ENCODE data around the gene NFILZ. TPM values are rescaled to one million over a fixed set of nuclear protein-coding genes. Genes with fewer than 3 reads are reported as not detected.

The NFILZ gene
- total RNA-seq, 1 experiment from 2014 or later = not detected

- Histone ChIP-seq H3K27ac (no peak overlapping the region), H3K27me3 (ENCODE audit: insufficient read depth, low read depth) (peaks cover 50% of the 10 kb centered on the region; the same call in 1 of the 2 replicates), H3K9me3 (ENCODE audit: insufficient read depth, low read depth) (no peaks in the 10 kb centered on the region), H3K36me3 (ENCODE audit: low read depth) (no peaks in the 10 kb centered on the region), H3K9me2 (ENCODE audit: insufficient read depth) (no peaks in the 10 kb centered on the region), H3K4me2 (no peak overlapping the region), H4K20me1 (ENCODE audit: insufficient read depth) (no peaks in the 10 kb centered on the region), H3K4me3 (no peak overlapping the region), H3F3A (ENCODE audit: insufficient read depth, low read depth) (no peaks in the 10 kb centered on the region), H3K4me1 (replicated peaks; ENCODE audit: insufficient read depth) (no peaks in the 10 kb centered on the region), H3K79me2 (ENCODE audit: low read depth) (no peaks in the 10 kb centered on the region), H2AFZ (no peak overlapping the region)
- POLR2A ChIA-PET (ENCODE audit: unreplicated experiment) = interaction anchor here (0.7 kb wide), 1 partner anchor 84 kb away, joined by 4 read pairs; no protein-coding TSS in a partner anchor
- no peak for DNase-seq
- intact Hi-C loops (cut with micrococcal nuclease; ENCODE audit: unreplicated experiment) = no loop called here
- CTCF ChIA-PET = no interaction called here
- no TSS peak for BruUV-seq (replicated peaks)
- no peak for TF ChIP-seq CTCF (conservative IDR thresholded peaks at IDR 0.05)
- TF ChIP-seq EZH2 (IDR thresholded peaks at IDR 0.05; ENCODE audit: low read depth) = no peak
These were observed 36.5 kb downstream of the NFILZ start for GRCh38 chr19:8666814-8667405.

- ChIA-PET POLR2A (ENCODE audit: unreplicated experiment) (no interaction called here), CTCF (no interaction called here)
- H3K79me2 ChIP-seq (ENCODE audit: low read depth) = no peaks in the 10 kb centered on the region
- no peaks in the 10 kb centered on the region for H4K20me1 ChIP-seq (ENCODE audit: insufficient read depth)
- peaks cover 46% of the 10 kb centered on the region; the same call in 1 of the 2 replicates for H3K27me3 ChIP-seq (ENCODE audit: insufficient read depth, low read depth)
- H3K4me3 ChIP-seq = no peak overlapping the region
- no peak overlapping the region for H3K4me2 ChIP-seq
- H3K27ac ChIP-seq = no peak overlapping the region
- DNase-seq = no peak
- no peak for TF ChIP-seq CTCF (conservative IDR thresholded peaks at IDR 0.05)
- TF ChIP-seq EZH2 (IDR thresholded peaks at IDR 0.05; ENCODE audit: low read depth) = no peak
- no peaks in the 10 kb centered on the region for H3K4me1 ChIP-seq (replicated peaks; ENCODE audit: insufficient read depth)
- BruUV-seq (replicated peaks) = no TSS peak
- H2AFZ ChIP-seq = no peak overlapping the region
- H3K9me3 ChIP-seq (ENCODE audit: insufficient read depth, low read depth) = 0 out of 2 replicates have a peak, but pooled peaks cover 3% of the 10 kb centered on the region
- no peaks in the 10 kb centered on the region for H3K9me2 ChIP-seq (ENCODE audit: insufficient read depth)
- H3K36me3 ChIP-seq (ENCODE audit: low read depth) = no peaks in the 10 kb centered on the region
- no peaks in the 10 kb centered on the region for H3F3A ChIP-seq (ENCODE audit: insufficient read depth, low read depth)
- intact Hi-C loops (cut with micrococcal nuclease; ENCODE audit: unreplicated experiment) = no loop called here
These were observed 43.0 kb downstream of the NFILZ start for GRCh38 chr19:8673276-8673891.

- Histone ChIP-seq H3K4me2 (no peak overlapping the region), H3K4me3 (no peak overlapping the region), H2AFZ (no peak overlapping the region), H3K9me2 (ENCODE audit: insufficient read depth) (no peaks in the 10 kb centered on the region), H3K79me2 (ENCODE audit: low read depth) (no peaks in the 10 kb centered on the region), H3F3A (ENCODE audit: insufficient read depth, low read depth) (no peaks in the 10 kb centered on the region), H3K27ac (no peak overlapping the region), H3K36me3 (ENCODE audit: low read depth) (no peaks in the 10 kb centered on the region), H3K4me1 (replicated peaks; ENCODE audit: insufficient read depth) (no peaks in the 10 kb centered on the region), H3K9me3 (ENCODE audit: insufficient read depth, low read depth) (0 out of 2 replicates have a peak, but pooled peaks cover 4% of the 10 kb centered on the region), H4K20me1 (ENCODE audit: insufficient read depth) (no peaks in the 10 kb centered on the region), H3K27me3 (ENCODE audit: insufficient read depth, low read depth) (peaks cover 32% of the 10 kb centered on the region; the same call in 1 of the 2 replicates)
- DNase-seq = no peak
- intact Hi-C loops (cut with micrococcal nuclease; ENCODE audit: unreplicated experiment) = no loop called here
- no TSS peak for BruUV-seq (replicated peaks)
- CTCF ChIA-PET = no interaction called here
- no peak for TF ChIP-seq EZH2 (IDR thresholded peaks at IDR 0.05; ENCODE audit: low read depth)
- TF ChIP-seq CTCF (conservative IDR thresholded peaks at IDR 0.05) = no peak
- POLR2A ChIA-PET (ENCODE audit: unreplicated experiment) = no interaction called here
These were observed 44.6 kb downstream of the NFILZ start for GRCh38 chr19:8675066-8675465.
